PC-3 (cell line): ENCODE data around the gene AIFM3.

Source experiments
- EZH2 ChIP-seq: fragments of 300-600 bp; sonication (generic); IDR thresholded peaks from one replicate; pipeline ENCODE4 v1.6.1; 2017; ENCODE audit warnings: antibody characterized with exemption, mild to moderate bottlenecking, low read length; ENCODE audit not compliant: unreplicated experiment
- EZH2phosphoT487 ChIP-seq: fragments of 300-600 bp; sonication (generic); IDR thresholded peaks from 2 replicates; pipeline ENCODE4 v1.6.1; 2018; ENCODE audit warnings: mild to moderate bottlenecking, antibody characterized with exemption, low read length, borderline replicate concordance
- TF ChIP-seq, protein P1 (sequence below): fragments of 300-600 bp; sonication (generic); conservative IDR thresholded peaks from 2 replicates; pipeline ENCODE4 v1.5.1; 2017; ENCODE audit warnings: antibody characterized with exemption, low read depth, mild to moderate bottlenecking, low read length

DNA sequence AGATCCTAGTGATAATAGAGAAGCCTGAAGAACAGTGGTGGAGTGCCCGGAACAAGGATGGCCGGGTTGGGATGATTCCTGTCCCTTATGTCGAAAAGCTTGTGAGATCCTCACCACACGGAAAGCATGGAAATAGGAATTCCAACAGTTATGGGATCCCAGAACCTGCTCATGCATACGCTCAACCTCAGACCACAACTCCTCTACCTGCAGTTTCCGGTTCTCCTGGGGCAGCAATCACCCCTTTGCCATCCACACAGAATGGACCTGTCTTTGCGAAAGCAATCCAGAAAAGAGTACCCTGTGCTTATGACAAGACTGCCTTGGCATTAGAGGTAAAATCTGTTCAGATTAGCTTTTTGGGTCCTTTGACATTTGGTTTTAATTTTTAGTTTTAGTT lies 33.1 kb upstream of the AIFM3 start:
- TF ChIP-seq, protein P1, sequence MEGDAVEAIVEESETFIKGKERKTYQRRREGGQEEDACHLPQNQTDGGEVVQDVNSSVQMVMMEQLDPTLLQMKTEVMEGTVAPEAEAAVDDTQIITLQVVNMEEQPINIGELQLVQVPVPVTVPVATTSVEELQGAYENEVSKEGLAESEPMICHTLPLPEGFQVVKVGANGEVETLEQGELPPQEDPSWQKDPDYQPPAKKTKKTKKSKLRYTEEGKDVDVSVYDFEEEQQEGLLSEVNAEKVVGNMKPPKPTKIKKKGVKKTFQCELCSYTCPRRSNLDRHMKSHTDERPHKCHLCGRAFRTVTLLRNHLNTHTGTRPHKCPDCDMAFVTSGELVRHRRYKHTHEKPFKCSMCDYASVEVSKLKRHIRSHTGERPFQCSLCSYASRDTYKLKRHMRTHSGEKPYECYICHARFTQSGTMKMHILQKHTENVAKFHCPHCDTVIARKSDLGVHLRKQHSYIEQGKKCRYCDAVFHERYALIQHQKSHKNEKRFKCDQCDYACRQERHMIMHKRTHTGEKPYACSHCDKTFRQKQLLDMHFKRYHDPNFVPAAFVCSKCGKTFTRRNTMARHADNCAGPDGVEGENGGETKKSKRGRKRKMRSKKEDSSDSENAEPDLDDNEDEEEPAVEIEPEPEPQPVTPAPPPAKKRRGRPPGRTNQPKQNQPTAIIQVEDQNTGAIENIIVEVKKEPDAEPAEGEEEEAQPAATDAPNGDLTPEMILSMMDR: no peak
- TF ChIP-seq EZH2phosphoT487 (no peak), EZH2 (no peak)
